GM12878 (cell line): ENCODE results near the gene LRP1B. TPM values are rescaled to one million over a fixed set of nuclear protein-coding genes. Genes with fewer than 3 reads are reported as not detected.

ENCODE experiments used
- ATAC-seq: fragments of 200-7000 bp; cut with Tn5 transposase; 3 replicates; pipeline ENCODE4 v1.9.1; 2020; ENCODE audit warnings: mild to moderate bottlenecking, moderate library complexity
- BruUV-seq: library from RNA; stranded (reverse); fragments of 400-500 nt; replicated peaks from 2 replicates; lab custom pipeline; 2021; lab: Mats Ljungman, UMichigan
- CTCF ChIA-PET: fragments of 300-600 bp; sonication (Branson Sonifier 250); formaldehyde crosslinking; extraction: SDS; loops from one replicate; lab custom pipeline; 2021; ENCODE audit warnings: inconsistent platforms; lab: Yijun Ruan, JAX
- POLR2A ChIA-PET: fragments of 350-600 bp; formaldehyde crosslinking; extraction: SDS; loops from one replicate; lab custom pipeline; 2021; ENCODE audit warnings: inconsistent platforms; lab: Charles Lee
- RAD21 ChIA-PET: fragments of 300-600 bp; sonication (Branson Sonifier 250); formaldehyde crosslinking; loops from one replicate; lab custom pipeline; 2023; ENCODE audit warnings: antibody characterized with exemption; ENCODE audit not compliant: unreplicated experiment; lab: Charles Lee
- SMC1A ChIA-PET: fragments of 300-600 bp; sonication (Branson Sonifier 250); formaldehyde crosslinking; loops from one replicate; lab custom pipeline; 2023; ENCODE audit not compliant: unreplicated experiment, uncharacterized antibody; lab: Charles Lee
- DNase-seq: peaks from one replicate; pipeline ENCODE4 v3.0.0-alpha.2; 2011; ENCODE audit warnings: low read depth, low spot score
- FAIRE-seq: peaks from 3 replicates; lab custom pipeline; 2011; peaks lifted over from hg19 to GRCh38; lab: Jason Lieb, UNC
- H2AFZ ChIP-seq: 2 replicates; pipeline ENCODE4 v1.6.0; 2011; ENCODE audit warnings: low read depth, low read length, control low read depth; ENCODE audit not compliant: control insufficient read depth
- H3K27ac ChIP-seq: 2 replicates; pipeline ENCODE4 v1.5.1; 2011; ENCODE audit warnings: control low read depth; ENCODE audit not compliant: control insufficient read depth, insufficient read depth
- H3K27me3 ChIP-seq, 2 experiments: replicated peaks in 1 of 2; 2 replicates each; pipeline versions ENCODE4 v1.6.0 to v1.6.1; 2011; ENCODE audit warnings: low read length in 1 of 2; ENCODE audit not compliant: control insufficient read depth in 2 of 2, insufficient read depth in 2 of 2
- H3K36me3 ChIP-seq, 2 experiments: 2 replicates each; pipeline ENCODE4 v1.5.1; 2011; ENCODE audit warnings: low read length in 1 of 2; ENCODE audit not compliant: control insufficient read depth in 2 of 2, insufficient read depth in 2 of 2
- H3K4me1 ChIP-seq: 2 replicates; pipeline ENCODE4 v1.6.1; 2011; ENCODE audit warnings: mild to moderate bottlenecking, low read length, moderate library complexity, mixed read lengths; ENCODE audit not compliant: control insufficient read depth, insufficient read depth
- H3K4me2 ChIP-seq: 2 replicates; pipeline ENCODE4 v1.6.0; 2011; ENCODE audit warnings: control low read depth; ENCODE audit not compliant: control insufficient read depth, insufficient read depth
- H3K4me3 ChIP-seq: fragments of 200-600 bp; sonication (generic); 2 replicates; pipeline ENCODE4 v1.5.1; 2016
- H3K79me2 ChIP-seq: 2 replicates; pipeline ENCODE4 v1.6.0; 2011; ENCODE audit warnings: low read length; ENCODE audit not compliant: control insufficient read depth, insufficient read depth
- H3K9ac ChIP-seq: 2 replicates; pipeline ENCODE4 v1.8.0; 2011; ENCODE audit warnings: low read length, control low read depth, mixed read lengths; ENCODE audit not compliant: control insufficient read depth, insufficient read depth
- H3K9me3 ChIP-seq: replicated peaks from 3 replicates; pipeline ENCODE4 v1.5.1; 2011; ENCODE audit warnings: mild to moderate bottlenecking, low read length; ENCODE audit not compliant: control insufficient read depth, insufficient read depth
- H4K20me1 ChIP-seq: 2 replicates; pipeline ENCODE4 v1.6.0; 2011; ENCODE audit not compliant: control insufficient read depth, insufficient read depth
- BACH1 ChIP-seq: fragments of 450-650 bp; IDR thresholded peaks from 2 replicates; pipeline ENCODE4 v1.6.1; 2017; ENCODE audit warnings: mild to moderate bottlenecking, borderline replicate concordance
- BMI1 ChIP-seq: fragments of 450-650 bp; IDR thresholded peaks from 2 replicates; pipeline ENCODE4 v1.6.1; 2016; ENCODE audit warnings: mild to moderate bottlenecking, moderate library complexity, borderline replicate concordance
- IKZF2 ChIP-seq, 2 experiments: fragments of 450-650 bp; IDR thresholded peaks; 2 replicates each; pipeline ENCODE4 v1.6.1; 2017; ENCODE audit warnings: mild to moderate bottlenecking in 2 of 2, moderate library complexity in 2 of 2
- MEF2B ChIP-seq: fragments of 450-650 bp; IDR thresholded peaks from 2 replicates; pipeline ENCODE4 v1.6.1; 2018; ENCODE audit warnings: mild to moderate bottlenecking, moderate library complexity; ENCODE audit not compliant: partially characterized antibody, poor library complexity, severe bottlenecking
- RB1 ChIP-seq: fragments of 450-650 bp; formaldehyde crosslinking; IDR thresholded peaks from 2 replicates; pipeline ENCODE4 v1.6.1; 2017; ENCODE audit warnings: mild to moderate bottlenecking, borderline replicate concordance
- SMC3 ChIP-seq: IDR thresholded peaks from 2 replicates; pipeline ENCODE4 v1.6.1; 2011; ENCODE audit warnings: low read length, improper control_type of control experiment, borderline replicate concordance
- WGBS: methylation state at CpG from one replicate; pipeline ENCODE4 v1.1.6; 2016; ENCODE audit warnings: low lambda C conversion rate; ENCODE audit not compliant: insufficient replicate concordance, insufficient coverage; ENCODE audit errors: missing lambda C conversion rate; 5-methylcytosine and 5-hydroxymethylcytosine counted together
- in situ Hi-C: fragments of 300-500 bp; cut with MboI; formaldehyde crosslinking; loops from 9 replicates; pipeline ENCODE4 v1.14.3; 2018; ENCODE audit warnings: mixed read lengths
- intact Hi-C: fragments of 100-400 bp; cut with micrococcal nuclease; formaldehyde crosslinking; loops from one replicate; pipeline ENCODE4 v1.14.2; 2022; ENCODE audit not compliant: unreplicated experiment
- polyA plus RNA-seq, 11 experiments: library from polyadenylated mRNA; depleted of rRNA in 4 of 11; unstranded in 6 of 11; stranded (reverse) in 5 of 11; fragments of >200 nt; fragmentation: Nextera tagmentation in 4 of 11; fragmentation: Illumina TruSeq in 1 of 11; extraction: Ambion mirVana in 4 of 11; extraction: Trizol in 1 of 11; gene quantifications; 1 replicate in 1 of 11; 2 replicates in 10 of 11; pipeline versions ENCODE4 v1.2.1 to v1.2.3, GENCODE V29; 2011 to 2016; ENCODE audit warnings: inconsistent platforms in 2 of 11, missing spikeins in 2 of 11, low read depth in 1 of 11
- total RNA-seq, 4 experiments: library from RNA; depleted of rRNA in 3 of 4; stranded (reverse); fragments of >200 nt in 3 of 4; fragmentation: Illumina TruSeq in 1 of 4; extraction: Trizol in 1 of 4; gene quantifications; 2 replicates each; pipeline versions ENCODE4 v1.2.1 to v1.2.3, GENCODE V29; 2013 to 2021

The LRP1B gene
- total and polyA plus RNA-seq, 10 of the 15 experiments (the other 5 are each of a cell fraction or from before 2014, with no cell fraction given), result under 0.01 to 0.06 (median 0.03) TPM; not detected in 5

DNA sequence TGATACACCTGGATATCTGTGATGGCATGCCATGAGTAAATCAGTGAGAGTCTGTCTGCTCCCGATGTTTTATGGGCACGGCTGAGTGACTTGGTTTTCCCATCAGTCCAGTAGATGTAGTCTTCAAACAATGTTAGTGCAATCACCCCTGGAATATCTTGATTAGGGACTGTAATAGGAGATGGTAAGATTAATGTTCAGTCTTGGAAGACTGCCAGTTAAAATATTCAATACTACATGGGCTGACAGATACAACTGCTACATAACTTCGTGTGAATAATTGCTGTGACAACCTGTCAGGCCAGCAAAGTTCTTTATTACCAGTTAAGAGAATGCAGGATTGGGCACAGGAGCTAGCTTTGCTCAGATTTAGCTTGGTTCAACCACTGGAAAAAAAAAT, 1673.3 kb downstream of the LRP1B start:
- RAD21 ChIA-PET, result no interaction called here
- ATAC-seq (no peak), FAIRE-seq (no peak), DNase-seq (no peak)
- Histone ChIP-seq H3K4me2 (no peak overlapping the region), H4K20me1 (no peaks in the 10 kb centered on the region), H3K9ac (no peak overlapping the region), H3K36me3 (no peaks in the 10 kb centered on the region), H3K9me3 (no peaks in the 10 kb centered on the region), H2AFZ (no peak overlapping the region), H3K4me3 (no peak overlapping the region), H3K79me2 (no peaks in the 10 kb centered on the region), H3K27ac (no peak overlapping the region), H3K27me3 (no peaks in the 10 kb centered on the region), H3K4me1 (no peaks in the 10 kb centered on the region)
- intact Hi-C loops (no loop called here), in situ Hi-C loops (no loop called here)
- WGBS, result 6% methylated on average over 3 of the region's 3 CpGs
- CTCF ChIA-PET, result no interaction called here
- SMC1A ChIA-PET, result no interaction called here
- POLR2A ChIA-PET, result no interaction called here
- no TSS peak for BruUV-seq
- TF ChIP-seq SMC3, result no peak

DNA sequence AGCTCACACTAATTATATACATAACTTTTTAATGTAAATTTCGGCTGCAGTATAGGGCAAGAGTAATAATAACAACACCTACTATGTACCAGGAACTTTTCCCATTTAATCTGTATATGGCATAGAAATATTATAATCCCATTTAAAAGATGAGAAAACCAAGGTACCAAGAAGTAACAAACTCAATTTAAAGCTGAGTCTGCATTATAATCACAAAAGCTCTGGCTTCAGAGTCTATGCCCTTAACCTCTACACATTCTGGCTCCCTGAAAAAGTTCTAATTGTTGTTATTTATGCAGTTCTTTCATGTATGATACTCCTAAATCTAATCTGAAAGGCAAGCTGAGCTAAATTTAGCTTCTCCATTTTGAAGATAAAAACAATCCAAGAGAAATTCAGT, 1675.5 kb downstream of the LRP1B start:
- H3K27ac ChIP-seq, result no peak overlapping the region
- no peak for DNase-seq
- no peak for ATAC-seq
- ChIA-PET SMC1A (no interaction called here), RAD21 (no interaction called here), POLR2A (no interaction called here), CTCF (no interaction called here)
- H3K27me3 ChIP-seq, result no peaks in the 10 kb centered on the region
- WGBS, result 3% methylated on average over 1 of the region's 1 CpG
- H2AFZ ChIP-seq, result no peak overlapping the region
- in situ Hi-C loops, result no loop called here
- no peak overlapping the region for H3K4me2 ChIP-seq
- BruUV-seq, result no TSS peak
- no peak overlapping the region for H3K9ac ChIP-seq
- H3K4me3 ChIP-seq, result no peak overlapping the region
- no peak for FAIRE-seq
- H3K36me3 ChIP-seq, result no peaks in the 10 kb centered on the region
- intact Hi-C loops, result no loop called here
- H3K4me1 ChIP-seq, result no peaks in the 10 kb centered on the region
- no peaks in the 10 kb centered on the region for H3K9me3 ChIP-seq
- TF ChIP-seq BACH1 (no peak), MEF2B (no peak), RB1 (no peak), BMI1 (no peak), SMC3 (no peak), IKZF2 (IDR thresholded peaks at IDR 0.05) (no peak)
- TF ChIP-seq, all 136 proteins: peak for 0
- H3K79me2 ChIP-seq, result no peaks in the 10 kb centered on the region
- H4K20me1 ChIP-seq, result no peaks in the 10 kb centered on the region
